ENCODE results near the gene SEPTIN12. TPM values are rescaled to one million over a fixed set of nuclear protein-coding genes. Genes with fewer than 3 reads are reported as not detected.
A peak's percentile ranks its signal among the peaks of the same experiment; 100 is the strongest.

Gene SEPTIN12, protein sequence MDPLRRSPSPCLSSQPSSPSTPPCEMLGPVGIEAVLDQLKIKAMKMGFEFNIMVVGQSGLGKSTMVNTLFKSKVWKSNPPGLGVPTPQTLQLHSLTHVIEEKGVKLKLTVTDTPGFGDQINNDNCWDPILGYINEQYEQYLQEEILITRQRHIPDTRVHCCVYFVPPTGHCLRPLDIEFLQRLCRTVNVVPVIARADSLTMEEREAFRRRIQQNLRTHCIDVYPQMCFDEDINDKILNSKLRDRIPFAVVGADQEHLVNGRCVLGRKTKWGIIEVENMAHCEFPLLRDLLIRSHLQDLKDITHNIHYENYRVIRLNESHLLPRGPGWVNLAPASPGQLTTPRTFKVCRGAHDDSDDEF
- not detected in 2 replicates for total RNA-seq

DNA sequence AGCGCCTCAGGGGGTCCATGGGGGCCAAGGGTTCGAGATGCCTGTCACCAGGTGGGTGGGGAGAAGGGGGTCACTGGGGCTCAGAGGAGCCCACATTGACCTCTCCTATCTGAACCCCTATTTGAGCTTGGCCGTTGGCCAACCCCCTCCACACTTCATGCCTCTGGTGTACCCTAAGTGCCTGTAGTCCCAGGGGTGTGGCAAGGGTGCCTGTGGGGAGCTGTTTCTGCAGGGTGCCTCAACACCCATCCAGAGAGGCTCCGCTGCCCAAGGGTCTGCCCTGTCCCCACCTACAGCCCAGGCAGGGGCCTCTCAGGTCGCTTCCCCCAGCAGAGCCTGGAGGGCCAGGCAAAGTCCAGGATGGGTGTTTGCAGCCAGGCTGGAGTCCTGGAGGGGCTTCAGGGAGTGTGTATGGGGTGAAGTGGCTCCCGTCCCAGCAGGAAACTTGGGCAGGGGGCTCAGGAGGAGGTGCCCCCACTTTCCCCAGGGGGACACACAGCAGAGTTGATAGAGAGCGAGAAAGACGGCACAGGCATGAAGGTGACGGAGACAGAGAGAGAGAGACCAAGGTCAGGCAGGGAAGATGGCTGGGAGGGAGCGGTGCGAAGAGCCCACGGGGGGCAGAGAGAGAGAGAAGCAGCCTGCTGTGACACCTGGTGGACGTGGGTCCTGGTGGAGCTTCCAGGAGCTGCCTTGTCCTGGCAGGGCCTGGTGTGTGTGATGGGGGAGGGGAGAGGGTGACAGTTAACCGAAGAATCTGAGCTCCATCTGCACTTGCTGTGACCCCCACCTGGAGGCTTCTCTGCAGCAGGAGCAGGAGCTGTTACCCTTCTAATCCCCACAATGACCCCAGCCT, at the start of gene SEPTIN12:
TSS of gene SEPTIN12 (minus strand) at position 719 of the 856 bp plus-strand sequence. CDS start at position 19, 700 bp downstream.
- DNase-seq (ENCODE audit: low read depth), result no peak

DNA sequence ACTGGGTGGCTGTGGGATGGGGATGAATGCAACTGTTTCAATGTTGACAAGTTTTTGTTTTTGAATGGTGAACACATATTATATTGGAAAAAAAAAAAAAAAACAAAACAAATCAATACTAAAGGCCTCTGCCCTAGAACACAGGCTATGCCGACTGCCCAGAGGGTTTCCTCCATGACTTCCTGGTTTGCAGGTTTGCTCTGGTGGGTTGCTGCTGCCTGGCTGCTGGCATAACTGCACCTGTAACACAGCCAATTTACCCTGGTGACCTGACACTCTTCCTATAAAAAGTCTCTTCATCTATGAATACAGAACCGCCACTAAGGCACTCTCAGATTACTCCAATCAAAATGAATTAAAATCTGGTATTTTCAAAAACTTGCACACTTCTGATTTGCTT, 48.6 kb upstream of the SEPTIN12 start:
- no peak for DNase-seq (ENCODE audit: low read depth)

DNA sequence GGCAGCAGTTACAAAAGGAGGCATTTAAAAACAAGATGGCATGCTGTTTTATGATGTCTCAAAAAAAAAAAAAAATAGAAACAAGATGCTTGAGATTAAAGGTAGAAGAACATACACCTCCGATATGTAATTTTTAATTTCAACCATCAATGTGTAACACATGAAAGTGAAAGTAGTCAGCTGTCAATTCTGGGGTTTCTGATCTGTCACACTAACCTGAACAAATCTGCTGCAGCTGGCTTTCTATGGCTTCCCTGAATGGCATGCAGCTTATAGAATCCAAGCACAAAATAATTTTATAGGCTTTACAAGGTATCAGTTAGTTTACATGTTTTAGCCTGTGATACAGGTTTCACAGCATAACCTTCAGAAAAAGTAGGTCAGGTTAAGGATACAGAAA, 45.4 kb upstream of the SEPTIN12 start:
- no peak for DNase-seq (ENCODE audit: low read depth)

DNA sequence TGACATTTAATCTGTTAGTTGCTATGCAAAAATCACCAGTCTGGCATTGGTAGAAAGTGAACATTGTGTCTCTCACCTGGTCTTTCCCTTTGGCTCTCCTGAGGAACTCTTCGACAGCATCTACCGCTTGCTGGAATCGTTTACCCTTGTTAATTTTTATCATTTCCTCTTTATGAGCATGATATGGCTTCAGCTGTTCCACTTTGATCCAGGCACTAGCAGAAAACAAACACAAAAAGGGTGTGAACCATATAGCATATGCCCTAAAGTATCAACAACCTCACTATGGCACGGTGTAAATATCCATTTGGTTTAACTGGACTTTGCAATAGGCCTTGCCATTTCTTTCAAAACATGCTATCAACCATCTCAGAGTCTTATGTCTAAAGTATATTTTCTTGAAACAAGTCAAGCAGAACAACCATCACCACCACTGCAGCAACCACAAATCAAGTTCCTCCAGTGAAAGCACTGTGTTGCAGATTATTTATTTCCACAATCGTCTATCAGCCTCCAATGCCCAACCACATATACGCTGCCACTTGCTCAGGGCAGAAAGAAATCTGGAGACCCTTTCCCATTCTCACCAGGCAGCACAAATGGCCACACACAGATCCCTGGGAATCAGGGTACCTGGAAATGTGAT, 44.7 kb upstream of the SEPTIN12 start:
- peak; percentile 15 for DNase-seq (ENCODE audit: low read depth)

DNA sequence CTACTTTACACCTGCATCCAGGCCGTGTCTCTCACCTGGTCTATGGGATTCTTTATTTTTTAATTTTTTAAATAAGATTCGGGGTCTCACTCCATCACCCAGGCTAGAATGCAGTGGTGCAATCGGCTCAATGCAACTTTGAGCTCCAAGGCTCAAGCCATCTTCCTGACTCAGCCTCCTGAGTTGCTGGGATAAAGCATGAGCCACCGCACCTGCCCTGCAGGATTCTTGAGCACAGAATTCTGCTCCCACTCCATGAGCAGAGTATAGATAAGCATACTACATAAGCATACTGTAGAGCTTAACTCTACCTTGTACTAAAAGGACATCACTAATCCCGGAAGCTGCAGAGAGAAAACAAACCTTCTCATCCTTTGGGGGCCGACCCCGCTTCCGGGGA, 43.5 kb upstream of the SEPTIN12 start:
- DNase-seq (ENCODE audit: low read depth), result no peak

DNA sequence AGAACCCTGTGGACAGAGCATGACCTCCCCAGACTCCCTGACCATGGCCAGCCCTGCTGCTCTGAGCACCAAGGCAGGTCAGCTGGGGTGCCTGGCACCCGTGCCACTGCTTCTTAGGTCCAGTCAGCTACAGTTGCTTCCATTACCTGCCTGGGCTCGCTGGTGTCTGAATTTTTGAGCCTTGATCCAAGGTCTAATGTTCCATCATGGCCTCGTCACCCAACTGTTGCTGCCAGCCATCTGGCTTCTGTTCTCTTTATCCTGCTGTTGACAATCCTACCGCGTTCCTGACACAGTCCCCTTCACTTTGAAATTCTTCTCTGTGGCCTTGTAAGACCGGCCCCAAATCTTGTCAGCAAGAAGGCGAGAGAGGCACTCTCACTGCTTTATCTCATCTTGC, 42.3 kb upstream of the SEPTIN12 start:
- no peak for DNase-seq (ENCODE audit: low read depth)

DNA sequence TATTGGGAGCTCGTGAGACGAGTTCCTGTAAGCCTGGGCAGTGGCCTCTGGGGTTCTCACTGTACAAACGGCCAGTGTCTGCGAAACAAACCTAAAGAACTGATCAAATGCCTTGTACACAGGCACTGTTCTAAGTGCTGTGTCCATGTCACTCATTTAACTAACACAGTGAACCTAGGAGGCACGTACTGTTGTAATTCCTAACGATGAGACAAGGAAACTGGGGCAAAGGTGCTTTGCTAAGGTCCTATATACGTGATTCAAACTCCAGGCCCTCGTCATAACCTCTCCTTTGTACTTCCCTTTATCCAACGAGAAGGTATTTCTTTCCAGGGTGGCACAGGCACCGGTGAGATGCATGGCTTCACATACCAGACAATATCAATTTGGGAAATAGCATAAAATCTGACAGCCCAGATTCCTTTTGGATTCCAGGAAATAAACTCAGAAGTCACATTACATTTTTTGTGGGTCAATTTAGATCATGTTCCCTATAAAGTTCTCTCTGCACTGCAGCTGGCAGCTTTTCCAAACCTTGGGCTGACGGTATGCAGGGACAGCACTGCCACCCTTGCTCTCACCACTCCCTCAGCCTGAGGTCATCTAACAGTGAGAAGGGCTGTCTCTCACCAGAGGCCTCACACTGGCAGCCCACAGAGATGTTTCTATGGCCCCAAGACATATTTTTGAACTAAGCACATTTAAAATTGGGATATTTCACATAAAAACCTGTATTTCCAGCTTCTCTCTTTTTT, 40.6 kb upstream of the SEPTIN12 start:
- no peak for DNase-seq (ENCODE audit: low read depth)

DNA sequence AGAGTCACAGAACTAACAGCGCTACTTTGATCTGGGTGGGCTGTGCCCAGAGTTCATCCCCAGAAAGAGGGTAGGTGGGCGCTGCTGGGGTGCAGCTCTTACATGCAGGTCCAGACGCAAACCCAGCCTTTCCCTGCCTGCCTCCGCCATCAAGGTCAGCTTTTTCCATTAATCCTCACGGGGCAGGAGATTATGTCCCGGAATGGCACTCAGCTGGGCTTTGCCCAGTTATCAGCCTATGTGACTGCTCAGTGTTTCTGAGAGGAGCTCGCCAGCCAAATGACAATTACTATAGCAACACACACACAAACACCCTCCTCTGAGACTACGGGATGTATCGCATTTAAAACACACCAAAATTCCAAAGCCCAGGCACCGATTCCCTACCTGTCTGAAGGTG, 38.8 kb upstream of the SEPTIN12 start:
- DNase-seq (ENCODE audit: low read depth), result no peak

DNA sequence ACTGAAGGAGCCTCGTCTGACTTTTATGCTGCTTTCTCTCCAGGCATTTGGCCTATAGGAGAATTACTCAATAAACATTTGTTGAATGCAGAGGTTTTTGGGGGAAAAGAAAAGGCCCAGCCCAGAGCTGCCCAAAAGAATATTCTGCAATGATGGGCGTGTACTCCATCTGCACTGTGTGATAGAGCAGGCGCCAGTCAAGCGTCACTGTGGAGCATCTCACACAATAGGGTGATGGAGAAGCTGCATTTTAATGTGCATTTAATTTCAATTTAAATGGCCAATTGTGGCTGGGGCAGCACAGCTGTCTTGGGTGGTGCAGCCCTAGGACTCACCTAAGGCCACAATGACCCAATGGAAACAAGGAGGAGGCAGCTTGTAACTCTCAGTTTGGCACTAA, 38.4 kb upstream of the SEPTIN12 start:
- no peak for DNase-seq (ENCODE audit: low read depth)

DNA sequence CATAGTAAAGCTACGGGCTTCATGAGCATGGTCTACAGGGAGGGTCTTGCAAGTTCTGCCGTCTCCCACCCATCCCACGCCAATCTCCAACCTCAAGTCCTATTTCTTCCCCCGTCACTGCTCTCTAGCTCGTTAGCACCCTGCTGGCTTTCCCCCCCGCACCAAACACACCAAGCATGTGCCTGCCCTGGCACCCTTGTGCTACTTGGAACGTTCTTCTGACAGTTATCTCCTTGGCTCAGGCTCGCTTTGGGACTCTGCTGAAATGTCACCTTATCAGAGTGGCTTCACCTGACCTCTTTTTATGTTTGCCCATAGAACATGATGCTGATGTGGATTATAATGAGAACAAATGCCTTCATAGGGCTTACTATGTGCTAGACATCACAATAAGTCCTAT, 37.1 kb upstream of the SEPTIN12 start:
- DNase-seq (ENCODE audit: low read depth), result no peak

DNA sequence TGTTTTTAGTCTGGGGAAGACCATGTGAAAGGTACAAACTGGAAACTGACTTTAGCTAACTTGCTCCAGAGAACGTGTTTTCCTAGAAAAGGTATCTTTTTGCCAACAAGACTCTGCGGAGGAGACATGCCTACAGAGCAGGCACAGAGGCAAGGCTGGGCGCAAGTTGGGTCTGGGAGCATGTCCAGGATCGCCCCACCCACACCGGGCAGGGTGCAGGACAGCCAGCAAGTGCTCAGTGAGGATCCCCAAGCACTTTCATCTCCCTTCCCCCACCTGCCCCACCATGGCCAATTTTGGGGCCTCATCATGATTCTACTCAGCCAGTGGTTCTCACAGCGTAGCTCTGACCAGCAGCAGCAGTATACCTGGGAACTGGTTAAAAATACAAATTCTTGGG, 32.5 kb upstream of the SEPTIN12 start:
- no peak for DNase-seq (ENCODE audit: low read depth)

DNA sequence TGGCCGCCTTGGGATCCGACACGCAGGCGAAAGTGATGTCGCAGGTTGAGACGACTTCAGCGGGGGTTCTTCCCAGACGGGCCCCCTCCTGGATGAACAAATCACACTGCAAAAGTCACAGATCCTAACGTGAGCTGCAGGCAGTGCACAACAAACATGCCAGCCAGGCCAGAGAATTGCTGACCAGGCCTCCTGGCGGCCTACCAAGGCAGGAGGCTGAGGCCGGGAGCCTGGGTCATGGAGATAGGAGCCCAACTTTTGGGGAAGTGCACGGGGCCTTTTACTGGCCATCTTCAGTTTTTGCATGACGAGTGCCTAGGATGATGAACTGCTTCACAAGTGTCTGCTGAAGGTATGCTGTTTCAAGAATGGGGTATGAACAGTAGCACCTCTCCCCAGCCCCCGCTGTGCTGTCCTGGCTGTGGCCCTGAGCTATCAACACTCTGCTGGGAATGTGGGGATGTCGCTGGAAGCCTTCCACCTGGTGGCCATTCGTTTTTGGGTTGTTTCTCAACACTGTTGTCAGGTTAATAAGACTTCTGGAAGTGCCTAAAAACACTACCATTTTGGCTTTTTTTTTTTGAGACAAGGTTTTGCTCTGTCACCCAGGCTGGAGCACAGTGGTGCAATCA, 26.5 kb upstream of the SEPTIN12 start:
- no peak for DNase-seq (ENCODE audit: low read depth)

DNA sequence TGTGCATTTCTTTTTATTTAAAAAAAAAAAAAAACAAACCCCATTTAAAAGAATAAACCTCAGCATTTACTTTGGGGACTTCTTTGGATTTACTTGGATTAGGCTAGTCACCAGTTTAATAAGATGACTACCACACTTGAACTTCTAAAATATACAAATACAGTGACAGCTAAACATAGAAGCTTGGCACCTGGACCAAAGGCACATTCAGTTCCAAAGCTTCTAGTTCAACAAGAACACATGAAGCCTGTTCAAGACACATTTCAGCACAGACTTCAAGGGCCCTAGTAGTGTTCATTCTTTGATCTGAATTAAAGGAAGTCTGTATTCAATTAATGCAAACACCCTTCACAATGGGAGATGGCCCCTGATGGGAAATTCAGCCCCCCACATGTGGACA, 25.9 kb upstream of the SEPTIN12 start:
- no peak for DNase-seq (ENCODE audit: low read depth)

DNA sequence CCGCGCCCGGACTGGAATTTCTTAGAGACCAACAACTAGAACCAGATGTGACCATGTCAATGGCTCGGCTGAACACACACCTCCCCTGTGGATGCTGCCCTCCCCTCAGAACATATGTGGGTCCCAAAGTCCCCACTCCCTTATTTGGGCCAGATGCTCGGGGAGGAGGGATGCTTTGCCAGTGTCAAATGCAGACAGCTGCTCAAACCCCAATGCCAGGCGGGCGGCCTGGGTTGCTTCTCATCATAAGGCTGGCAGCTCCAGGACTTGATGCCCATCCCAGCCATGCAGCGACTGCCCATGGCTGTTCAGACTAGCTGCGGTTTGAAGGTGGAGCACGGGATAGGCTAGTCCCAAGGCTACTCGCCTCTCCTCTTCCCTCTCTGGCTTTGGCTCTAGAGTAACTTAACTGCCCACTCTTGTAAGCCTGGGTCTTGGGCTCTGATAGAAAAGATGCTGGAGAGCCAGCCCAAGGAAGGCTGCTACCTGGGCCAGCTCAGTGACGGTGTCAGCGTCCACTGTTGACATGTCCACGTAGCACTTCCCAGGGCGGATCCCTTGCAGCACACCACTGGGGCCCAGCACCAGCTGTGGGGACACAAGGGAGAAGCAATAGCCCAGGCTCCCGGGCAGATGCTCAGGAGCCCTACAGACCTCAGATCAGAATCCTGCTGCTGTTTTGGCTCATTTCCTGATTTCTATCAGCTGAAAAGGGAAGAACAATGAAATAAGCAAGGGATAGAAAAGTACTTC, 25.3 kb upstream of the SEPTIN12 start:
- DNase-seq (ENCODE audit: low read depth), result no peak

DNA sequence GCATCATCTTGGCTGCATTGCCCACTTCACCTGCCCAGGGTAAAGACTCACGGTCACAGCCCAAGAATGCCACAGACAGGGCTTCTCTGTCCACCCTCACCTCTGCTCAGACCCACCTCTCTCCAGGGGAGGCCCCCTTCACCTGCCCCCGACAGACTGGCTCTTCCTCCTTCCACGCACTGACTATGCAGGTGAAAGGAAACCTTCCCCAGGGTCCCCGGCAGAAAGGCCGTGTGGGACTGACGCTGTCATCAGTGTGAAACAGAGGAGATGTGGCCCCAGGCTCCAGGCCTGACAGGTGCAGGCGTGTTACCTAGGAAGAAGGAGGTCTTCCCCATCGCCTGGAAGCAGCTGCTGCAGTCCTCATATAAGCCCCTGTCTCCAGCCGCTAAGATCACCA, 23.6 kb upstream of the SEPTIN12 start:
- DNase-seq (ENCODE audit: low read depth), result no peak

DNA sequence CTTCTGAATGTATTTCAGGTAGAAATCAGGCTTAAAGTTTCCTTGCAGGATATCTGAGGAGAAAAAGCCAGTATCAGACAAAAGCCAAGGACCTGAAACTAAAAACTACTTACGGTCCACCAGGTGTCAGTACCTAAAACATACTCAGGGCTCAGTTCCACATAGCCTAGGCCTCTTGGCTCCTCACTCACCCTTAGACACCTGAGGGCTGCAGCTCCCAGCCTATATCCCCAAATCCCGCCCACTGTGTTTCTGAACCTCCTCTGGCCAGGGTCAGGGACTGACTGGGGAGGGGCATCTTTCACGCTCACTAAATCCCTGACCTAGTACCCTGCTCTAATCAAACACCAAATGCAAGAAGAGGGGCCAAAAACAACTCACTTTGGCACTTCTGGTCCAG, 23.1 kb upstream of the SEPTIN12 start:
- DNase-seq (ENCODE audit: low read depth), result no peak

DNA sequence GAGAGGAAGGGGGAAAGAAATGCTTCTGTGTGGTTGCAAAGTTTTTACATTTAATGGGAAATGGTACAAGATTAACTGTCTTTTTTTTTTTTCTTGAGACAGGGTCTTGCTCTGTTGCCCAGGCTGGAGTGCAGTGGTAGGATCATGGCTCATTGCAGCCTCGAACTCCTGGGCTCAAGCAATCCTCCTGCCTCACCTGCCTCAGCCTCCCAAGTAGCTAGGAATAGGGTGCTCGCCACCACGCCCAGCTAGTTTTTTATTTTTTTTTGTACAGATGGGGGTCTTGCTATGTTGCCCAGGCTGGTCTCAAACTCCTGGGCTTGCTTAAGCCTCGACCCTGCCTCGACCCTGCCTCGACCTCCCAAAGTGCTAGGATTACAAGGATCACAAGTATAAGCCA, 18.1 kb upstream of the SEPTIN12 start:
- DNase-seq (ENCODE audit: low read depth), result no peak

DNA sequence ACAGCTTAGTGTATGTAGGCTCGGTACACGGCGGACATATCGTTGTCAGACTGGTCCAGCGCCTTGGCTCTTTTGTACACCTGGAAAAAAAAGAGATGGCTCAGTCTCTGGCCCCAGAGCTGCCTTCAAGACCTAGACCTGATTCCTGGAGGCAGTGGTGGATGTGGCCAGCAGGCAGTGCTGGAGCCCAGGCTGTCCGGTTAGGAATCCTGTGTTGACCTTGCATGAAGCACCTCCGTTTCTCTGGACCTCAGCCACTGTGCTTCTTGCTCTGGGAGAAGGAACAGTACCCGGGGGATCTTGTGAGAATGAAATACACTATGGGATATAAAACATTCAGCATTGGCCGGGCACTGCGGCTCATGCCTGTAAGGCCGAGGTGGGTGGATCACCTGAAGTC, 17.1 kb upstream of the SEPTIN12 start:
- no peak for DNase-seq (ENCODE audit: low read depth)

DNA sequence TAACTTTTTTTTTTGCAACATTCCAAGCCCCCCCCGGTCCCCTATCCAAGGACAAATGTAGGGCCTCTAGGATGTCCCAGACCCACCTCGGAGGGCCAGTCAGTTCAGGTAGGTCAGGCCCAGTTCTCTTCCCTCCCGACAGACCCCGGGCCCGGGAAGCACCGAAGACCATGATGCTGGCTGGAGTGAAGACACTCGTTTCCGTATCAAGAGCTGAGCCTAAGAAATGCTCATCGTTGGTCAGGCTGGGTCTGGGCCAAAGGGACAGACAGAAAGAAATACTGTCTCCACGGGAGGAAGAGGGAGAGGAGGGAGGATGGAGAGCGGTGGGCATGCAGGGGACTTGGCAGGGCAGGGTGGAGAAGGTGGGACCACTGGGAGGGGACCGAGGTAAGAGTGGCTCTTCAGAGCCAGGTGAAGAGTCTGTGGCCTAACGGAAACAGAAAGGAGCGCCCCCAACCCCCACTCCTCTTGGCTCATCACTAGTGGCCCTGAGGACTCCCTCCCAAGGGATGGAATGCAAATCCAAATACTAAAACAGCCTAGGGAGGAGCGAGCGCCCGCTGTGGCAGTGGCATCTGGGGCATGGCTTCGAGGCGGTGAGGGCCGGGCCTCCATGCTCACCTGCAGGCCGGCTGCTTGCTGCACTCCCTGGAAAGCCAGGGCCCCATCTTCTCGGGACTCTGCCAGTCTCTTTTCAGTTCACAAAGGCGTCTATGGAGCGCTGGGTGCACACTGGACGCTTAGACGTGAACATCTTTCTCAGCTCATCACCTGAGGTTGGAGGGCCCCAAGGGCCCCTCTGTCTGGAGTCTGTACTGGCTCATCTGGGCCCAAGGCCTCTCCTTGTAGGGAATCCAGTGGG, 16.0 kb upstream of the SEPTIN12 start:
- no peak for DNase-seq (ENCODE audit: low read depth)

DNA sequence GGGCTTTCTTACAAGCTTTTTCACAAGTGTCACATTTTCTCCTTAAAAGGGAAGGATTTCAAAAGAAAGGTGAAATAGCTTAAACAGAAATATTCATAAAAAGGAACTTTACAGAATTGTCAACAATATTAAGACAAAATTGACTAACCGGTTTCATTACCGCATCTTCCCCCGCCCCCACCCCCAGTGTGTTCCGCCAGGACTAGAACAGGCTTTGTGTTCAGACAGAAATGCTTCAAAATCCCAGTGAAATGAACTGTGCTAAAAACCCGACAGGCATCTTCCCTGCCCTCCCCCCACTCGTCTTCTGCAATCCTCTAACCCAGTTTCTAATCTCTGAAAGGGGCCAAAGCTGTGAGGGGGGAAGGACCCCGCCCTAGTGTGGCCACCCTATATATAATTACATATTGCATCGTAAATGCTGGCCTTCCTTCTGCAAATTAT, 15.3 kb upstream of the SEPTIN12 start:
- no peak for DNase-seq (ENCODE audit: low read depth)

All from renal cortical epithelial cell (primary cell).